ENCODE measurements around the gene POU2F1.

DNA sequence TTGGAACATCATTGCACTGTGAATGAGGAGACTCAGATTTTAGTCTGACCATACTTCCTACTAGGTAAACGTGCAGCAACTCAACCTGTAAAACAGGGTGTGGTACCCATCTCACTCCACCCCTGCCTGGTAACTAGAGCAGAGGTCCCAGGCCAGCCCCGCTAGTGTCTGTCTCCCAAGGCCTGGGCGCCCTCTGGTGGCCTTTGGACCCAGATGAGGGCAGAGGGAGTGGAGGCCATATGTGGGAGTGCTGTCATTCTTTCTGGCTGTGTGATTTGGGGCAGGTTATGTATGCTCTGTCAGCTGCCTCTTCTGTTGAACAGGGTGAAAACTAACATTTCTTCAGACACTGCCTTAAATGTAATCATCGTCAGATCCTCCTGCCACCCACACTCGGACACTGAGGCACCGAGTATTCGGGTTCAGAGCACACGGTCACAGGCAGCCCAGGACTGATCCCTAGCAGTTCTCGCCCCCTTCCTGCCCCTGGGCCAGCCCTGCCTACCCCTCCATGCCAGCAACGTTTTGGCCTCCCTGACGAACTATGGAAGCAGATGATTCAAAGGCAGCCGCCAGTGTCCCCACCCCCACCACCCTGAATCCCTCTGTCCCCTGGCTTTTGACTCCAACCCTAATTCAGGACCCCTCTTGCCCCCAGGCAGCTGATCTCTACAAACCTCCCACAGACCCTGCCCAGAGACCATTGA, 221.6 kb downstream of the POU2F1 start:
- TF ChIP-seq, protein P1, sequence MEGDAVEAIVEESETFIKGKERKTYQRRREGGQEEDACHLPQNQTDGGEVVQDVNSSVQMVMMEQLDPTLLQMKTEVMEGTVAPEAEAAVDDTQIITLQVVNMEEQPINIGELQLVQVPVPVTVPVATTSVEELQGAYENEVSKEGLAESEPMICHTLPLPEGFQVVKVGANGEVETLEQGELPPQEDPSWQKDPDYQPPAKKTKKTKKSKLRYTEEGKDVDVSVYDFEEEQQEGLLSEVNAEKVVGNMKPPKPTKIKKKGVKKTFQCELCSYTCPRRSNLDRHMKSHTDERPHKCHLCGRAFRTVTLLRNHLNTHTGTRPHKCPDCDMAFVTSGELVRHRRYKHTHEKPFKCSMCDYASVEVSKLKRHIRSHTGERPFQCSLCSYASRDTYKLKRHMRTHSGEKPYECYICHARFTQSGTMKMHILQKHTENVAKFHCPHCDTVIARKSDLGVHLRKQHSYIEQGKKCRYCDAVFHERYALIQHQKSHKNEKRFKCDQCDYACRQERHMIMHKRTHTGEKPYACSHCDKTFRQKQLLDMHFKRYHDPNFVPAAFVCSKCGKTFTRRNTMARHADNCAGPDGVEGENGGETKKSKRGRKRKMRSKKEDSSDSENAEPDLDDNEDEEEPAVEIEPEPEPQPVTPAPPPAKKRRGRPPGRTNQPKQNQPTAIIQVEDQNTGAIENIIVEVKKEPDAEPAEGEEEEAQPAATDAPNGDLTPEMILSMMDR (IDR thresholded peaks at IDR 0.05; ENCODE audit: low read length): peak; percentile 99
- TF ChIP-seq EZH2 (optimal IDR thresholded peaks at IDR 0.05; ENCODE audit: low read depth, low read length) (no peak), EZH2phosphoT487 (IDR thresholded peaks at IDR 0.05; ENCODE audit: low read length) (no peak)
